GM18873 (cell line): ENCODE results near the gene UBA52.
"Not testable (repeated sequence)": the region's sequence is repeated elsewhere in the genome, so short reads cannot be mapped to it uniquely, and the experiment has no call there.

Experiments used
- ATAC-seq: cut with Tn5 transposase; IDR thresholded peaks from one replicate; pipeline ENCODE4 v1.9.1; 2021; ENCODE audit warnings: mild to moderate bottlenecking, moderate library complexity, moderate number of reproducible peaks; ENCODE audit not compliant: unreplicated experiment, low FRiP score

UBA52 gene

DNA sequence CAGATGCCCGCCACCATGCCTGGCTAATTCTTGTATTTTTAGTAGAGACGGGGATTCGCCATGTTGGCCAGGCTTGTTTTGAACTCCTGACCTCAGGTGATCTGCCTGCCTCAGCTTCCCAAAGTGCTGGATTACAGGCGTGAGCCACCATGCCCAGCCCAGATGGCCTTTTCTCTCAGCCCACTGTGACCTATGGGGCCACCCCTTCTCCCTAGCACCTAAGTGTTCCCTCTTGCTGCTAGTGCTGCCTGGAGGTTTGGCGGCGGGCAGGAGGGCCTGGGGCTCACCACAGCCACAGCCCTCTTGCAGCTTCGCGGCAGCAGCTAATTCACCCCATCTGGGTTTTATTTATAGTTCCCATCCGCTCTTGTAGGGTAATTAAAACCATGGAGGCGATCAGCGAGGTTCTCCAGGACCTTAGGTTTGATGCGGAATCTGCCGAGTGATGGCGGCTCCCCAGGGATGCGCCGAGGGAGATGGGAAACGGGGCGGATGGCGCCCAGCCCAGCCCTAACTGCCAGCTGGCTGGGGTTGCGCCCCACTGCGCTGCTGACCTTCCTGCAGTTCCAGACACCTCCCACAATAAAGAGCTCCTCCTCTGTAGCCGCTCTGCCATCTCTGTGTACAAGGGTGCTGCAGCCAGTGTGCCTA is 20.2 kb downstream of the UBA52 start:
- no peak for ATAC-seq

DNA sequence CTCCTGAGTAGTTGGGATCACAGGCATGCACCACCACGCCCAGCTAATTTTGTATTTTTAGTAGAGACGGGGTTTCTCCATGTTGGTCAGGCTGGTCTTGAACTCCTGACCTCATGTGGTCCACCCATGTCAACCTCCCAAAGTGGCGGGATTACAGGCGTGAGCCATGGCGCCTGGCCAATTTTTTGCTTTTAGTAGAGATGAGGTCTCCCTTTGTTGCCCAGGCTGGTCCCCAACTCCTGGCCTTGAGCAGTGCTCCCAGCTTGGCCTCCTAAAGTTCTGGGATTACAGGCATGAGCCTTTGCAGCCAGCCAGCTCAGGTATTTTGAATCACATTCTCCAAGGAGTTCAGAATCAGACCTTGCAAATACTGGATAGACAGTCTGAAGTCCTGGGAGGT is 21.1 kb downstream of the UBA52 start:
- not testable (repeated sequence) for ATAC-seq

DNA sequence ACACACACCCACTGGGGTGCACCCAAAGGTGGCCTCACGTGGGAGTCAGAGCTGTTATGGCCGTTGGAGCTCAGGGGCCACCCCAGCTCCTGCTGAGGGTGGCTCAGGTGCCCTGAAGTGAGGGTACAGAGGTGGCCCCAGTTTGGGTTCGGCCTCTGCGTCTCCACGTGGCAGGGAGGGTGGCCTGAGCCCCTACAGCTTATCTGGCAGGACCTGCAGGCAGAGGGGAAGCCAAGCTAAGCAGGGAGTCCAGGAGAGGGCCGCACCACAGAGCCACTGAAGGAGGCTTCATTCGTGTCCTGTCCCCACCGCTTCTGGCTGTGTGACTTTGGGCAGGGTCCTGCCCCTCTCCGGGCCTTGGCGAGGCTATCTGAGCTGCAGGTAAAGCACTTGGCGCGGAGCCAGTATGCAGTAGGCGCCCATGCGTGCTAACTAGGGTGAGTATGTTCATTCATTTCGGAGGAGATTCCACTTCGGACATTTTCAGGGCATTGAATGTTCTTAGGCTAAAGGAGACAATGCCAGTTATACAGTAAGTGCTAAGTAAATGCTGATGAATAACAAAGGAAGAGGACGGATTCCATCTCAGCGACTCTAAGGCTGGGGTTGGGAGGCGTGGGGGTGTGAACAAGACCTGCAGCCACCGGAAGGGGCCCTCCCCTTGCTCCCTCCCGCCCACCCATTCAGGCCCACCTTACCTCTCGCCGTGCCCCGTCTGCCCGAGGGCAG is 21.9 kb downstream of the UBA52 start:
- no peak for ATAC-seq

DNA sequence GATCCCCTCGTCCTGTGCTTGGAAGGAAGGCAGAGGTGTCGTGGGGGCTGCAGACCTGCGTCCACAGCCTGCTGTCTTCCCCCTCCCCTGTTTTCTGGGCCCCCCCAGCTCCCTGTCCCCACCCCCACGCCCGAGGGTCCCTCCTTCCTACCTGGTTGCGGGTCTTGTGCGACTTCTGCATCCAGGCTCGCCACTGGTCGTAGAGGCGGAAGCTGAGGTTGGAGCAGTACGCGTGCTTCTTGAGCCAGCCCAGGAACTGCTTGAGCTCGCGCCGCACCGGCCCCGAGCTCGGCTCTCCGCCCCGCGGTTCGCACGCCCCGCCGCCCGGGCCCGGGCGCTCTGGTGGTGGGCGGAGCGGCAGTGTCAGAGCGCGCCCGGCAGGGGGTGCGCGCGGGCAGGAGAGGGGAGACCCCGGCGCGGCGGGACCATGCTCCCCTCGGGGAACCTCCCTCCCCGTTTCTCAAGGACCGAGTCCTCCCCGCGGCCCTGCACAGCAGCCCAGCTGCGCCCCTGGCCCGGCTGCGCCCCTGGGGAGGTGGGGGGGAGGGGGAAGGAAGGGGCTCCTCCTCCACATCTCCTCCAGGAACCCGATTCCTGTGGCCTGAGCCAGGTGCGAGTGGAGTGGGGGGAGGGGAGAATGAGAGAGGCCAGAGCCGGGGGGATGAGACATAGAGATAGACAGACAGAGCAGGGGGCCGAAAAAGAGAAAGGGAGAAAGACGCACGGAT is 22.6 kb downstream of the UBA52 start:
- ATAC-seq: no peak

GRCh38 chr19:18594824-18595373 is 23.2 kb downstream of the UBA52 start:
- ATAC-seq: no peak

DNA sequence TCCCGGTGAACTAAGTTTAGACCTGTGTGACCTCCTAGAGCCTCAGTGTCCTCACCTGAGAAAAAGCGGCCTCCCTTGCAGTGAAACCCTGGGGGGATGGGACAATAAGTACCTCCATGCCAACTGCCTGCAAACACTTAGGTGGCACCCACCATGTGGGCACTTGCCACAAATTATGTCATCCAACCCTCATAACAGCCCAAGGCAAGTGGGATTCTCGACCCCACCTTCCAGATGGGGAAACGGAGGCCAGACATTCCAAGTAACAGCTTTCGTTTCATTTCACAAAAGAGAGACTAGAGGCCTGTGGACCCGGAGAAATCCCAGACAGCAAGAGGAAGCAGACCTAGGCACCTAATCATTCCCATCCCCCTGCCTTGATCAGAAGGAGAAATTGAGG is 23.8 kb downstream of the UBA52 start:
- no peak for ATAC-seq

DNA sequence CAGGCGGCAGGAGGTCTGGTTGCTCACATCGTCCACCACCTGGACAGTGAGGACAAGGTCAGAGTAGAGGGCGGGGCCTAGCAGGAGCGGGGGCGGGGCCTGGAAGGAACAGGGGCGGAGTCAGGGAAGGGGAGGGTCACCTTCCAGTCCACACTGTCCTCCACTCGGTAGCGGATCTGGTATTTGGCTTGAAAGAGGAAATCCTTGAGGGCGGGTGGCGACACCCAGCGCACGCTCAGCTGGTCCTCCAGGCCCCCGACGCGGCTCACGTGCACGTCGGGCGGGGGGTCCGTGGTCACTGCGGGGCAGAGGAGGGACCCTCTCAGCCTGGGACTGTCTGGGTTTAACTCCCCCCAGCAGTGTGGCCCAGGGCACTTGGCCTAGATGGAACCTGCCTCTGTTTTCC is 25.1 kb downstream of the UBA52 start:
- ATAC-seq: no peak

DNA sequence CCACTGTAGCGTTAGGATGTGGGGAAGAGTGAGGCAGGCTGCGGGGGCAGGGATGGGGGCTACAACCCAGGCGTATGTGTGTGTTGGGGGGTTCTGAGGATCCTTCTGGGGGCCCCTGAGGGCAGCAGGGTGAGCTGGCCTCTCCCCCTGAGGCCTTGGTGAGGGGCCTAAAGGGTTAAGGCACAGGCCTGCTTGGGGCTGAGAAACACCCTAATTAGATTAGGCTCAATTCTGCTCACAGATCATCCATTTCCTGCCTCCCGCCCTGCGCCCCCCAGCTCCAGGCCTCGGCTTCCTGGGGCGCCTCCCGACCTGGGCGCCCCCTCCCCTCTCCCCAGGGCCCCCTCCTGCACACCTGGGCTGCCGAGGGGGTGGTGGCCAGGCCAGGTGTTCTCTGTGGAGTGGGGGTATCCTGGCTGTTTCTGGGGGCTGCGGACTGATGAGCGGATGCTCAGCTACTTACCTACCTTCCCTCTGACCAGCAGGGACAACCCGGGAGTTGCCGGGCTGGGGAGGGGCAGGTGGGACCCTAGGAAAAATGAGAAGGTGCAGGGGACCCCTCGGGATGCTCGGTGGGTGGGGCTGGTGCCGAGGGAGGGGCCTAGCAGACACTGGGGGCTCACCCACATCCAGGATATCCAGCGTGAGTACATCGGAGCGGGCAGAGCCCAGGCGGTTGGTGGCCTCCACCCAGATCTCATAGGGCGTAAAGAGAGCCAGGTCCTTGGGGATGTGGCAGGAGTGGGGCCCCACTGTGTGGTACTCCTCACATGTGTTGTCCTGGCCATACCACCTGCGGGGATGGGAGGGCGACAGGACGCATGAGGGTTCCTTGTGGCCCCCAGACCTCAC is 26.4 kb downstream of the UBA52 start:
- ATAC-seq: no peak

- ATAC-seq: no peak
These were observed 27.8 kb downstream of the UBA52 start for GRCh38 chr19:18599485-18599884.

GRCh38 chr19:18600692-18601397 is 29.2 kb downstream of the UBA52 start:
- ATAC-seq: not testable (repeated sequence)

- ATAC-seq: no peak
These were observed 30.2 kb downstream of the UBA52 start for GRCh38 chr19:18601875-18602274.

DNA sequence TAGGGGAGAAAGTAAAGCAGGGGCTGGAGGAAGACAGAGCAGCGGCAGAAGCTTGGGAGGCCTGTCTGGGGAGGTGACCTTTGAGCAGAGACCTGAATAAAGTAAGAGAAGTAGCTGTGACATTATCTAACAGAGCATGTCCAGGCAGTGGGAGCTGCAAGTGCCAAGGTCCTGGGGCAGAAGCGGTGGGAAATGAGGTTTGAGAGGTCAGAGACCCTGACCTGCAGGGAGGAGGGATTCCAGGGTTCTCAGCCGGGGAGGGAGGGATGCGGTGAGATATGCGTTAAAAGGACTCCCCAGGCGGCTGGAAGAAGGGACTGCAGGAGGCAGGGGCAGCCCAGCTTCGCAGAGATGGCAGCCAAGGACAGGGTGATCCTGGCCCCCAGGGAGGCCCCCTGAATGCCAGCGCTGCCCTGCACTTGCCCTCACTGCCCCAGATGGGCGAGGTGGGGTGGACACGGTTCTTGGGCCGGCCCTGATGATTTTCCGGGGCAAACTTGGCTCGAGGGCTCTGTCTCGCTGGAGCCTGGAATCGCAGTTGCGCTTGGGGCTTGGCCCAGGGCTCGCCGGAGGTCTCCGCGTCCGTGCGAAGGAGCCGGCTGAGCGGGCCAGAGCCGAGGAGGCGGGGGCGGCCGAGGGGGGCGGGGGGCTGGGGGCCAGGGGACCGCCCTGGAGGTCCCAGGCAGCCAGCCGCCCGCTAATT is 31.7 kb downstream of the UBA52 start:
- no peak for ATAC-seq

GRCh38 chr19:18603958-18604819 is 32.5 kb downstream of the UBA52 start:
- no peak for ATAC-seq

- no peak for ATAC-seq
These were observed 33.1 kb downstream of the UBA52 start for GRCh38 chr19:18604820-18605159.

- no peak for ATAC-seq
These were observed 33.5 kb downstream of the UBA52 start for GRCh38 chr19:18605196-18605545.

DNA sequence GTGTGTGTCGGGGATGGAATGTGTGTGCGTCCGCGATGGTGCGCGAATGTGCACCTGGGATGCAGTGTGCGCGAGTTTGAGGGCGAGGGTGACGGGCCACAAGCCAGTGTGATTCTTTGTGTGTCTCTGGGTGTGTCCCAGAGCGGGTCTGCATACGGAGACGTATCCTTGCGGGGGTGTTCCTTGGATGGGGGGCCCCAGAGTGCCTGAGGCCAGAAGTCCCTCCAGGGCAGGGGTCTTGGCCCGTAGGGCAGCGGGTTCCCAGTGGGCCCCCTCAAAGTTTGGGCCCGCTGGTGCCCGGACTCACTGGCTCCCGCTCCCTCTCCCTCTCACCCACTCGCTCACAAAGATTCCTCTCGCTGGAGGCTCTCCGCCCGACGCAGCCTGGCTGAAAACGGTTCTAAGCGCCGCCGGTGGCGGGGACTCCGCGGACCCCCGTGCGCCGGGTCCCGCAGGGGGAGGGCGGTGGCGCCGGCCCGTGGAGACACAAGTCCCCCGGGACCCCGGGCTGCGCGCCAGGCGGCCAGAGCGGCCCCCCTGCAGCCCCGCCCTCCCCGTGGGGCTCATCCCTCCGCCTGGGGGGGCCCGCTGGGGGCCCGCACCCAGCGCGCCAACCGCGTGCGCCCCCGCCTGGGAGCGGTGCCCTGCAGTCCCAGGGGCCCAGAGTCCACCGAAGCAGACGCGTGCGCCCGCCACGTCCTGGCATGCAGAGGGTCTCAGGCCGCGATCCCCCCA is 34.1 kb downstream of the UBA52 start:
- ATAC-seq: no peak

DNA sequence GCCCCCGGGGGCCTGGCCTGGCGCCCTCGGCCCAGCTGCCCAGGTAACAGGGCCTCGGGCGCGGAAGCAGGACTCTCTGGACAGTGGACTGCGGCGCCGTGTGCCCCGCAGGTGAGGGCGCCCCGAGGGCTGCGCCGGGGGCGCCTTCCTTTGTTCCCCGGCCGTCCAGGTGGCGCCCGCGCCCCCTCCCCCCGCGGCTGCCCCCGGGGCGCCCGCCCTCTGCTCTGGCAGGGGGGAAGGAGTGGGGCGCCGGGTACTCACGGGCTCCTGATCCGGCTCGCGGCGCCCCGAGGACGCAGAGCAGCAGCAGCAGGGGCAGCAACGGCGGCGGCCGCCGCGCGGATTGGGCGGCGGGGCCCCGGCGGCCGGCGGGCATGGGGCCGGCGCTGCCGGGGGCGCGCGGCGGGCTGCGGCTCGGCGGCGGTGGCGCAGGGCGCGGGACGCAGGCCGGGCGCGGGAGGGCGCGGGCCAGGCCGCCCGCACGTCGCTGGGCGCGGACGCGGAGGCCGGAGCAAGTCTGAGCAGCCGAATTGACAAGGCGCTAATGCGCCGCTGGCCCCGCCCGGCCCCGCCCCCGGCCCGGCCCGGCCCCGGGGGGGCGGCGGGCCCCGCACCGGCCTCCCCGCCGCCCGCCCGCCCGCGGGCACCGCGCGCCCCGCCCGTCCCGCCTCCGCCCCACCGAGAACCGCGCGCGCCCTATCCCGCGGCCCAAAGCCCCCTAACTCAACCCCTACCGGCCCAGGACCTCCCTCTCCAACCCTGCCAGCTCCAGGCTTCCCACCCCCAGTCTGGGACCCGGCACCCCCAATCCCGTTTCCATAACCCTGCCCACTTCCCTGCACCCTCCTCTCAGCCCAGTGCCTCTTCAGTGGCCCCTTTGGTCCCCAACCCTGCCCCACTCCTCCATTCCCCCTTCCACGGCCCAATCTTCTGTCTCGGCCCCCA is 34.9 kb downstream of the UBA52 start, which contains the start of gene CRLF1:
Gene CRLF1, minus strand, starts transcription at position 519 of the 945 bp plus-strand sequence. Its CDS starts 143 bp downstream, at position 376.
- no peak for ATAC-seq
